HG02623 (cell line): ENCODE data around the gene GPC2.
"Not testable (repeated sequence)": the region's sequence is repeated elsewhere in the genome, so short reads cannot be mapped to it uniquely, and the experiment has no call there.

ENCODE experiments used
- ATAC-seq: cut with Tn5 transposase; IDR thresholded peaks from one replicate; pipeline ENCODE4 v1.9.1; 2021; ENCODE audit warnings: moderate library complexity; ENCODE audit not compliant: unreplicated experiment

The GPC2 gene

GRCh38 chr7:100177045-100178001 is at the start of gene GPC2, which contains the start of gene STAG3:
Gene GPC2 (minus strand): TSS chr7:100177381. CDS start chr7:100177199, 182 bp downstream.
Gene STAG3 (plus strand): TSS chr7:100177918. CDS start chr7:100180557, 2,639 bp downstream.
- peak; percentile 86 for ATAC-seq

GRCh38 chr7:100224891-100225290 is 47.7 kb upstream of the GPC2 start:
- ATAC-seq: not testable (repeated sequence)

GRCh38 chr7:100223376-100223927 is 46.3 kb upstream of the GPC2 start:
- ATAC-seq: not testable (repeated sequence)

- ATAC-seq: no peak
These were observed 45.4 kb upstream of the GPC2 start for GRCh38 chr7:100222445-100223132.

GRCh38 chr7:100221767-100222444 is 44.7 kb upstream of the GPC2 start:
- no peak for ATAC-seq

- ATAC-seq: peak; percentile 39
These were observed 44.1 kb upstream of the GPC2 start for GRCh38 chr7:100221231-100221718.

GRCh38 chr7:100220586-100221230 is 43.5 kb upstream of the GPC2 start:
- no peak for ATAC-seq

- not testable (repeated sequence) for ATAC-seq
These were observed 42.8 kb upstream of the GPC2 start, which contains the start of gene PVRIG for GRCh38 chr7:100219801-100220585. Gene PVRIG (plus strand): TSS chr7:100219949. CDS start chr7:100219971, 22 bp downstream.

- no peak for ATAC-seq
These were observed 42.1 kb upstream of the GPC2 start for GRCh38 chr7:100219271-100219737.

GRCh38 chr7:100217934-100218333 is 40.8 kb upstream of the GPC2 start:
- ATAC-seq: peak; percentile 12

- ATAC-seq: no peak
These were observed 38.7 kb upstream of the GPC2 start for GRCh38 chr7:100215895-100216294.

GRCh38 chr7:100214356-100214755 is 37.2 kb upstream of the GPC2 start:
- not testable (repeated sequence) for ATAC-seq

GRCh38 chr7:100213672-100214071 is 36.5 kb upstream of the GPC2 start:
- ATAC-seq: no peak

- no peak for ATAC-seq
These were observed 35.6 kb upstream of the GPC2 start for GRCh38 chr7:100212631-100213286.

- ATAC-seq: peak; percentile 44
These were observed 34.2 kb upstream of the GPC2 start for GRCh38 chr7:100211342-100211780.

GRCh38 chr7:100210805-100211204 is 33.6 kb upstream of the GPC2 start:
- ATAC-seq: no peak

GRCh38 chr7:100209493-100209892 is 32.3 kb upstream of the GPC2 start:
- ATAC-seq: no peak

- peak; percentile 62 for ATAC-seq
These were observed 31.8 kb upstream of the GPC2 start for GRCh38 chr7:100208911-100209408.
